PC-9 (cell line): ENCODE data around the gene DTNBP1. TPM values are rescaled to one million over a fixed set of nuclear protein-coding genes. Genes with fewer than 3 reads are reported as not detected.
"Not testable (repeated sequence)": the region's sequence is repeated elsewhere in the genome, so short reads cannot be mapped to it uniquely, and the experiment has no call there.

Experiments used
- BruUV-seq: library from RNA; stranded (reverse); fragments of 400-500 nt; replicated peaks from 2 replicates; lab custom pipeline; 2021; lab: Mats Ljungman, UMichigan
- CTCF ChIA-PET: fragments of 300-600 bp; sonication (Branson Sonifier 250); formaldehyde crosslinking; loops from one replicate; lab custom pipeline; 2022; ENCODE audit warnings: antibody characterized with exemption; lab: Charles Lee
- POLR2A ChIA-PET: fragments of 300-600 bp; sonication (Branson Sonifier 250); formaldehyde crosslinking; loops from one replicate; lab custom pipeline; 2022; ENCODE audit warnings: antibody characterized with exemption; ENCODE audit not compliant: unreplicated experiment; lab: Charles Lee
- DNase-seq, 2 experiments: peaks; one replicate each; pipeline versions ENCODE4 v3.0.0 to v3.0.0-alpha.2; 2015 to 2022; ENCODE audit warnings: mixed read lengths in 1 of 2
- H2AFZ ChIP-seq: fragments of 200-600 bp; sonication (generic); 2 replicates; pipeline ENCODE4 v1.8.1; 2017; ENCODE audit warnings: antibody characterized with exemption
- H3F3A ChIP-seq: fragments of 200-600 bp; sonication (generic); 2 replicates; pipeline ENCODE4 v1.8.1; 2017; ENCODE audit warnings: antibody characterized with exemption, mild to moderate bottlenecking, low read depth; ENCODE audit not compliant: insufficient read depth
- H3K27ac ChIP-seq: fragments of 200-600 bp; sonication (generic); 2 replicates; pipeline ENCODE4 v1.6.1; 2016; ENCODE audit warnings: mixed run types
- H3K27me3 ChIP-seq: fragments of 200-600 bp; sonication (generic); 2 replicates; pipeline ENCODE4 v1.6.1; 2016; ENCODE audit warnings: low read depth, mixed run types; ENCODE audit not compliant: insufficient read depth
- H3K36me3 ChIP-seq: fragments of 200-600 bp; sonication (generic); 2 replicates; pipeline ENCODE4 v1.6.1; 2016; ENCODE audit warnings: low read depth, mixed run types
- H3K4me1 ChIP-seq: fragments of 200-600 bp; sonication (generic); replicated peaks from 2 replicates; pipeline ENCODE4 v1.6.1; 2016; ENCODE audit warnings: mixed run types; ENCODE audit not compliant: insufficient read depth
- H3K4me2 ChIP-seq: fragments of 200-600 bp; sonication (generic); 2 replicates; pipeline ENCODE4 v1.6.1; 2017; ENCODE audit warnings: mixed run types
- H3K4me3 ChIP-seq: fragments of 200-600 bp; sonication (generic); 2 replicates; pipeline ENCODE4 v1.6.1; 2016; ENCODE audit warnings: mixed run types
- H3K79me2 ChIP-seq: fragments of 200-600 bp; sonication (generic); 2 replicates; pipeline ENCODE4 v1.6.1; 2017; ENCODE audit warnings: low read depth, mixed run types
- H3K9me2 ChIP-seq: fragments of 200-600 bp; sonication (generic); 2 replicates; pipeline ENCODE4 v1.8.1; 2017; ENCODE audit warnings: mild to moderate bottlenecking; ENCODE audit not compliant: insufficient read depth
- H3K9me3 ChIP-seq: fragments of 200-600 bp; sonication (generic); 2 replicates; pipeline ENCODE4 v1.8.1; 2016; ENCODE audit warnings: low read depth; ENCODE audit not compliant: insufficient read depth
- H4K20me1 ChIP-seq: fragments of 200-600 bp; sonication (generic); 2 replicates; pipeline ENCODE4 v1.8.1; 2017; ENCODE audit not compliant: insufficient read depth
- EZH2 ChIP-seq: fragments of 200-600 bp; sonication (generic); IDR thresholded peaks from 2 replicates; pipeline ENCODE4 v1.8.0; 2017; ENCODE audit warnings: antibody characterized with exemption, low read depth
- intact Hi-C: fragments of 100-400 bp; cut with micrococcal nuclease; formaldehyde crosslinking; loops from one replicate; pipeline ENCODE4 v1.10.0; 2022; ENCODE audit not compliant: unreplicated experiment
- total RNA-seq: library from RNA; stranded (reverse); gene quantifications from 2 replicates; pipeline ENCODE4 v1.2.3, GENCODE V29; 2021
- TF ChIP-seq, protein P1 (sequence below): fragments of 200-600 bp; sonication (generic); conservative IDR thresholded peaks from 2 replicates; pipeline ENCODE4 v1.6.1; 2017; ENCODE audit warnings: mixed run types, antibody characterized with exemption, mild to moderate bottlenecking, moderate library complexity

DTNBP1 gene
- total RNA-seq, 1 experiment from 2014 or later: 9.1 TPM

DNA sequence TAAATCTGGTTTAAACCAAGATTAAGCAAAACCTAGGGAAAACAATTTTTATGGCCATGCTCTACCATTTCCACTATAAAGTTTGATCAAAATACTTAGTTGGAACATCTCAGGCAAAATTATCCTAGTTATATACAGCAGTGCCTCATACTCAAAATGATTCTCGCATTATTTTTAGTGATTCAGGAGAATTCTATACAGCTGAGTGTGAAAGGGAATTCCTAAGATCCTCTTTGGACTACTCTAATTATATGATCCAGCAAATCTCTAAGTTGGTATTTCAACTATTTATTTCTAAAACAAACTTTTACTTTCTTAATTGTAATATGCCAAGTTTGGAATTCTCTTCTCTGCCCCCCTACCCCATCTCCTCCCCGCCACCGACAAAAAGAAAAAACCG is 8.6 kb downstream of the DTNBP1 start:
- no peak overlapping the region for H3K4me2 ChIP-seq
- ChIA-PET POLR2A (no interaction called here), CTCF (no interaction called here)

DNA sequence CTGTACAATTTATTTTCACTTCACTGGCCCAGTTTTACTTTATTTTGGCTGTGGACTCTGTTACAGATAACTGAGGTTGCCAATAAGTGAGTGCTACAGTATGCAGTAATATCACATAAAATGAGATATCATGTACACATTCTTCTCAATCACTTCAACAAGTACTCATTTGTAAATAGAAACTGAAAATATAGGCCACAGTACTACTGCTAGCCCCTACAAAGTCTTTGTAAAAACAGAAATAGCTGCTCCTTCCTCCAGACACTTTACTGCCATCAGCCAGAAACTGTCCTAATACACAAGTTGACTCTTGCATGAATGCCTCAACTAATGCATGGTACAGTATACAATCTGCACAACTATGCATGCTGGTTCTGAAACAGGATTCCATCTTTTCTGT is 9.2 kb downstream of the DTNBP1 start:
- ChIA-PET CTCF (no interaction called here), POLR2A (no interaction called here)
- DNase-seq: no peak
- Histone ChIP-seq H3F3A (no peaks in the 10 kb centered on the region), H3K9me3 (no peaks in the 10 kb centered on the region), H3K36me3 (peaks cover 4% of the 10 kb centered on the region; the same call in 1 of the 2 replicates), H3K27ac (no peak overlapping the region), H3K4me2 (no peak overlapping the region), H3K27me3 (no peaks in the 10 kb centered on the region), H3K4me1 (no peaks in the 10 kb centered on the region), H3K79me2 (no peaks in the 10 kb centered on the region; the same call in 1 of the 2 replicates), H2AFZ (no peak overlapping the region), H3K9me2 (no peaks in the 10 kb centered on the region), H3K4me3 (no peak overlapping the region), H4K20me1 (no peaks in the 10 kb centered on the region)
- no TSS peak for BruUV-seq
- TF ChIP-seq, protein P1, sequence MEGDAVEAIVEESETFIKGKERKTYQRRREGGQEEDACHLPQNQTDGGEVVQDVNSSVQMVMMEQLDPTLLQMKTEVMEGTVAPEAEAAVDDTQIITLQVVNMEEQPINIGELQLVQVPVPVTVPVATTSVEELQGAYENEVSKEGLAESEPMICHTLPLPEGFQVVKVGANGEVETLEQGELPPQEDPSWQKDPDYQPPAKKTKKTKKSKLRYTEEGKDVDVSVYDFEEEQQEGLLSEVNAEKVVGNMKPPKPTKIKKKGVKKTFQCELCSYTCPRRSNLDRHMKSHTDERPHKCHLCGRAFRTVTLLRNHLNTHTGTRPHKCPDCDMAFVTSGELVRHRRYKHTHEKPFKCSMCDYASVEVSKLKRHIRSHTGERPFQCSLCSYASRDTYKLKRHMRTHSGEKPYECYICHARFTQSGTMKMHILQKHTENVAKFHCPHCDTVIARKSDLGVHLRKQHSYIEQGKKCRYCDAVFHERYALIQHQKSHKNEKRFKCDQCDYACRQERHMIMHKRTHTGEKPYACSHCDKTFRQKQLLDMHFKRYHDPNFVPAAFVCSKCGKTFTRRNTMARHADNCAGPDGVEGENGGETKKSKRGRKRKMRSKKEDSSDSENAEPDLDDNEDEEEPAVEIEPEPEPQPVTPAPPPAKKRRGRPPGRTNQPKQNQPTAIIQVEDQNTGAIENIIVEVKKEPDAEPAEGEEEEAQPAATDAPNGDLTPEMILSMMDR: no peak
- TF ChIP-seq EZH2: no peak
- intact Hi-C loops: no loop called here

More for the DNA sequence above, 8.6 kb downstream of the DTNBP1 start:
- Histone ChIP-seq H2AFZ (no peak overlapping the region), H3K27ac (no peak overlapping the region), H3K4me1 (no peaks in the 10 kb centered on the region), H4K20me1 (no peaks in the 10 kb centered on the region), H3K79me2 (no peaks in the 10 kb centered on the region; the same call in 1 of the 2 replicates), H3K27me3 (no peaks in the 10 kb centered on the region), H3K4me3 (no peak overlapping the region), H3K36me3 (peaks cover 4% of the 10 kb centered on the region; the same call in 1 of the 2 replicates), H3F3A (no peaks in the 10 kb centered on the region), H3K9me3 (no peaks in the 10 kb centered on the region), H3K9me2 (no peaks in the 10 kb centered on the region)
- BruUV-seq: no TSS peak
- intact Hi-C loops: no loop called here
- TF ChIP-seq, protein P1: no peak
- no peak for TF ChIP-seq EZH2
- DNase-seq: no peak

DNA sequence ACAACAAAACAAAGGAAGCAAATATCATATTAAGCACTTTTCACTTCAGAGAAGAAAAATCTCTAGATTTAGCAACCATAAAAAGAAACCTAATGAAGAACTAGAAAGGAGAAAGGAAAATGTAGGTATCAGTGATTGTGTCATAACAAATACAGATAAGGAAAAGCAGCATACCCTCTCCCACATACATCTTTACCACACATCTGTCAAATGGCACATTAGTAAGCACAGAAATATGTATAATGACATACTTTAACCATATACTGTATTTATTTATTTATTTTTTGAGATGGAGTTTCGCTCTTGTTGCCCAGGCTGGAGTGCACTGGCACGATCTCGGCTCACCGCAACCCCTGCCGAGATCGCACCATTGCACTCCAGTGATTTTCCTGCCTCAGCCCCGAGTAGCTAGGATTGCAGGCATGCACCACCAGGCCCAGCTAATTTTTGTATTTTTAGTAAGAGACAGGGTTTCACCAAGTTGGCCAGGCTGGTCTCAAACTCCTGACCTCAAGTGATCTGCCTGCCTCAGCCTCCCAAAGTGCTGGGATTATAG is 12.7 kb downstream of the DTNBP1 start:
- H3K27me3 ChIP-seq, H3K9me3 ChIP-seq, H4K20me1 ChIP-seq, POLR2A ChIA-PET, DNase-seq, H3K27ac ChIP-seq, H3K4me1 ChIP-seq, CTCF ChIA-PET, BruUV-seq, H3K9me2 ChIP-seq, H3K4me2 ChIP-seq, H3F3A ChIP-seq, H2AFZ ChIP-seq, intact Hi-C loops, H3K36me3 ChIP-seq, H3K4me3 ChIP-seq, H3K79me2 ChIP-seq: not testable (repeated sequence)

DNA sequence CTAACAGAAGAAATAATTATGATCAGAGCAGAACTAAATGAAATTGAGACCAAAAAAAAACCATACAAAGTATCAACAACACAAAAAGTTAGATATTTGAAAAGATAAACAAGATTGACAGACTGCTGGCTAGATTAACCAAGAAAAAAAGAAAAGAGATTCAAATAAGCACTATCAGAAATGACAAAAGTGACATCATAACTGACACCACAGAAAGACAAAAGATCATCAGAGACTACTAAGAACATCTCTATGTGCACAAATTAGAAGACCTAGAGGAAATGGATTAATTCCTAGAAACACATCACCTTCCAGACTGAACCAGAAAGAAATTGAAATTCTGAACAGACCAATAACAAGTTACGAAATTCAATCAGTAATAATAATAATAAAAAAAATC is 17.9 kb downstream of the DTNBP1 start:
- Histone ChIP-seq H3K9me3 (no peaks in the 10 kb centered on the region; the same call in 1 of the 2 replicates), H3K79me2 (no peaks in the 10 kb centered on the region), H3K27ac (no peak overlapping the region), H3K4me3 (no peak overlapping the region), H3K4me2 (no peak overlapping the region), H3K4me1 (no peaks in the 10 kb centered on the region), H3K36me3 (peaks cover 4% of the 10 kb centered on the region; the same call in 1 of the 2 replicates), H3F3A (no peaks in the 10 kb centered on the region), H4K20me1 (no peaks in the 10 kb centered on the region), H2AFZ (no peak overlapping the region), H3K9me2 (no peaks in the 10 kb centered on the region), H3K27me3 (no peaks in the 10 kb centered on the region)
- POLR2A ChIA-PET: no interaction called here
- CTCF ChIA-PET: no interaction called here
- no TSS peak for BruUV-seq
- no peak for DNase-seq
- intact Hi-C loops: no loop called here
- no peak for TF ChIP-seq EZH2
- TF ChIP-seq, protein P1: no peak
